Measurements from ENCODE around the gene ITPRIPL2.

DNA sequence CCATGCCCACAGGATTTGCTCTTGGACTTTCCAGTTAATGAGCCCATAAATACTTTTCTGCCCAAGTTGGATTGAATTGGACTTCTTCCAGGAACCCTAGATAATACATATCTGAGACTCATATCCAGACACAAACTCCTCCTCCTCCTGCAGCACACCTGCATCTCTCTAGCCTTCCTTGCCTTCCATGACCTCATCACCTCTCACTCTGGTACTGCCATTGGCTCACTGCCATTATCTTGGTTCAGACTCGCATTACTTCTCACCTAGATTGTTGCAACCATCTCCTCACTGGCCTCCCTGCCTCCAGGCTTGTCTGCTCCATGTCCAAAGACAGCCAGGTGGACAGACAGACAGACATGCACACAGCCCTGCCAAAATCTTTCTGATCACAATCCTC lies 49.5 kb downstream of the ITPRIPL2 start:
- no peak for TF ChIP-seq BHLHE40 (IDR thresholded peaks at IDR 0.05; ENCODE audit: borderline replicate concordance)
- TF ChIP-seq SP1 (IDR thresholded peaks at IDR 0.05) = no peak
